ENCODE measurements around the gene RNF157. TPM values are rescaled to one million over a fixed set of nuclear protein-coding genes. Genes with fewer than 3 reads are reported as not detected.

The RNF157 gene
- total RNA-seq: 10 to 100 TPM; 25.4 to 28.0 TPM

DNA sequence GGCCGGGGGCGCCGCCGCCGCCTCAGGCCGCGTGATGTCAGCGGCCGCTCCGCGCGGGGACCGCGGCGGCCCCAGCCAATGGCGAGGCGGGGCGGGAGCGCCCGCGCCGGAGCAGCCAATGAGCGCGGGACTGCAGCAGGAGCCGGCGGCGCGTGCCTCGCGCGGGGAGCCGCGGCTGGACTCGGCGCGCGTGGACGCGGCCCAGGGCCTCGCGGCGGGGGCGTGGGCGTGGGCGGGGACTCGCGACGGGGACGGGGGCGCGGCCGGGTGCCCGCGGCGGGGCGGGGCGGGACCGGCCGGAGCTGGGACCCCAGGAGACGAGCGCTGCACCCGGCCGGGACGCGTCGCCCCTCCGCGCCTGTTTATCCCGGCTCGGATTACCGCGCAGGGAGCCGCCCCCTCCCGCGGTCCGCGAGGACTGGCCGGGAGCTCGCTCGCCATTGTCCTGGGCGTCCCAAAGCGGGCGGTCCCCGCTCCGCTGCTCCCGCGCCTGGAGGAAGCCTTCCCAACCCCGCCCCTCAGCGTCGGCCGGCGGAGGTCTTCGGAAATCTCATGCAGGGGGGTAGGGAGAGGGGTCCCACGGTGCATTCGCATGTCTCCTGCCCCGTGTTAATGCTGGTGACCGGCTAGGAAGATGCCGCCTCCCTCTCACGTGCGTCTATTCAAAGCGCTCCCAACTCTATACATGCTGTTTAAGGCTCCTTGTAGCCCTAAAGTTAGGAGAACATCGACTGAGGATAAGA, at the start of gene RNF157:
Gene RNF157, minus strand, starts transcription at position 33 of the 743 bp plus-strand sequence. CDS start 253 bp downstream, outside the sequence.
- intact Hi-C loops (cut with micrococcal nuclease): no loop called here
- peaks cover 41% of the 10 kb centered on the region for H3K4me1 Mint-ChIP-seq (ENCODE audit: low read depth)
- POLR2A ChIA-PET: interaction anchor here (0.5 to 1.7 kb wide), 6 partner anchors 24 to 185 kb away, joined by 3 to 10 read pairs (median 4); partner anchors contain the start of gene UBALD2

GRCh38 chr17:76281573-76282371, 41.5 kb upstream of the RNF157 start:
- Mint-ChIP-seq H3K36me3 (no peaks in the 10 kb centered on the region), H3K27me3 (no peaks in the 10 kb centered on the region), H3K4me1 (ENCODE audit: low read depth) (peaks cover 4% of the 10 kb centered on the region), H3K9me3 (no peaks in the 10 kb centered on the region), H3K4me3 (no peak overlapping the region), H3K27ac (no peak overlapping the region)
- DNase-seq: no peak
- CTCF ChIA-PET: interaction anchor here (3.9 to 5.8 kb wide), 3 partner anchors 100 to 268 kb away, joined by 35 to 337 read pairs (median 114); no protein-coding TSS in a partner anchor
- POLR2A ChIA-PET: no interaction called here
- intact Hi-C loops (cut with micrococcal nuclease): no loop called here

More for the DNA sequence above, at the start of gene RNF157:
- H3K4me3 Mint-ChIP-seq: peak within 1 kb of the TSS; percentile 77
- peaks cover 2% of the 10 kb centered on the region for H3K36me3 Mint-ChIP-seq
- H3K27me3 Mint-ChIP-seq: no peaks in the 10 kb centered on the region
- CTCF ChIA-PET: interaction anchor here (0.7 to 1.3 kb wide), 3 partner anchors 16 to 56 kb away, joined by 3 to 4 read pairs (median 4); no protein-coding TSS in a partner anchor
- no peaks in the 10 kb centered on the region for H3K9me3 Mint-ChIP-seq
- DNase-seq: peak; percentile 69
- peak within 1 kb of the TSS; percentile 67 for H3K27ac Mint-ChIP-seq

DNA sequence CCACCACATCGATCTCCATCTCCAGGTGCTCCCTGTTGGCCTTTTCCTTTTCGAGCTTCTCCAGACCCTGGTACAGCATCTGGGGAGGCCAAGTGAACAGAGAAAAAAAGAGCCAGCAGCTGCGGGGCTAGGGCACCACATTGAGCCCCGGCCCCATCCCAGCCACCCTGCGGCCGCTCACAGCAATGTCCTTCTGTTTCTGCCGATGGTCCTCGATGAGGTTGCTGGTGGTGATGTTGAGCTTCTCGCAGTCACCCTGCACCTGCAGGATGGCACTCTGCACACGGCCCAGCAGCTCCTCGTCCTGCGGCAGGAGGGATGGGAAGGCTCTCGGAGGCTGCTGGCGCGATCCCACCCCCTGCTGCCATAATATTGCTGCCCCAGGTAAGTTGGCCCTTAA, 40.4 kb upstream of the RNF157 start:
- no peak overlapping the region for H3K4me3 Mint-ChIP-seq
- DNase-seq: no peak
- H3K9me3 Mint-ChIP-seq: no peaks in the 10 kb centered on the region
- ChIA-PET POLR2A (no interaction called here), CTCF (interaction anchor here (0.9 to 5.8 kb wide), 20 partner anchors 13 to 273 kb away, joined by 3 to 337 read pairs (median 12); partner anchors contain the start of genes EXOC7, FOXJ1 and SPHK1)
- intact Hi-C loops (cut with micrococcal nuclease): no loop called here
- no peaks in the 10 kb centered on the region for H3K27me3 Mint-ChIP-seq
- no peaks in the 10 kb centered on the region for H3K36me3 Mint-ChIP-seq
- peaks cover 11% of the 10 kb centered on the region for H3K4me1 Mint-ChIP-seq (ENCODE audit: low read depth)
- no peak overlapping the region for H3K27ac Mint-ChIP-seq

DNA sequence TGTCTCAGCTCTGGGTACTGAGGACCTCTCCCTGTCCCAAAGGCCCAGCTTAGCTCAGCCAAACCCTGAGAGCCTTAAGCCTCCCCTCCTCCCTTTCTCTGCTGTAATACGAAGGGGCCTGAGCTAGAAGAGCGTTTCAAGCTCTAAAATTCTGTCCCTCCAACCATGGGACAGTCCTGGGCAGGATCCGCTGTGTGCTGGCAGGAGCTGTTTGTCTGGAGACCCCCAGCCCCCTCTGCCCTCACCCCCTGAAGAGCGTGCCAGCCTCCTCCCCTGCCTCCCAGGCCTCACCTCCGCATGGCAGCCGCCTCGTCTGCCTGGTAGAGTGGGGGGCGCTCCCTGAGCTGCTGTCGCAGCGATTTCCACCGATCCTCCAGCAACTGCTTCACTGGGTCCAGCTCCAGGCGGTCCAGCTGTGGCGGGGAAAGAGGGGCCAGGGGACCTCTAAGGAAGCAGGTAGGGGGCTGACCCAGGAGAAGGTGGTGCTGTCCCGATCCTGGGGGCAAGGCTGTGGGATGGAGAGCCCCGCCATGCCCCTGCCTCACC, 39.5 kb upstream of the RNF157 start:
- intact Hi-C loops (cut with micrococcal nuclease): loop anchor here (1.0 to 10.0 kb wide), 2 partner anchors 159 to 375 kb away; partner anchors contain the start of gene MRPL38
- no peak overlapping the region for H3K27ac Mint-ChIP-seq
- DNase-seq: no peak
- no peaks in the 10 kb centered on the region for H3K36me3 Mint-ChIP-seq
- H3K4me1 Mint-ChIP-seq (ENCODE audit: low read depth): peaks cover 11% of the 10 kb centered on the region
- no peaks in the 10 kb centered on the region for H3K9me3 Mint-ChIP-seq
- POLR2A ChIA-PET: interaction anchor here (0.7 to 1.7 kb wide), 6 partner anchors 13 to 384 kb away, joined by 3 to 14 read pairs (median 4); no protein-coding TSS in a partner anchor
- CTCF ChIA-PET: interaction anchor here (0.6 to 5.8 kb wide), 71 partner anchors 9 to 384 kb away, joined by 3 to 337 read pairs (median 6); partner anchors contain the start of genes ACOX1, EXOC7, FOXJ1 and PRPSAP1
- no peak overlapping the region for H3K4me3 Mint-ChIP-seq
- no peaks in the 10 kb centered on the region for H3K27me3 Mint-ChIP-seq

- Mint-ChIP-seq H3K4me1 (ENCODE audit: low read depth) (peaks cover 14% of the 10 kb centered on the region), H3K36me3 (no peaks in the 10 kb centered on the region), H3K27me3 (no peaks in the 10 kb centered on the region), H3K27ac (no peak overlapping the region), H3K9me3 (no peaks in the 10 kb centered on the region), H3K4me3 (no peak overlapping the region)
- ChIA-PET CTCF (interaction anchor here (0.6 to 5.8 kb wide), 74 partner anchors 8 to 383 kb away, joined by 3 to 337 read pairs (median 6); partner anchors contain the start of genes ACOX1, EXOC7, FOXJ1 and PRPSAP1), POLR2A (interaction anchor here (0.6 to 1.7 kb wide), 7 partner anchors 12 to 160 kb away, joined by 3 to 14 read pairs (median 3); no protein-coding TSS in a partner anchor)
- DNase-seq: peak; percentile 90
- intact Hi-C loops (cut with micrococcal nuclease): loop anchor here (1.0 to 10.0 kb wide), 2 partner anchors 158 to 374 kb away; partner anchors contain the start of gene MRPL38
Observed at GRCh38 chr17:76278952-76279741, 38.9 kb upstream of the RNF157 start.

DNA sequence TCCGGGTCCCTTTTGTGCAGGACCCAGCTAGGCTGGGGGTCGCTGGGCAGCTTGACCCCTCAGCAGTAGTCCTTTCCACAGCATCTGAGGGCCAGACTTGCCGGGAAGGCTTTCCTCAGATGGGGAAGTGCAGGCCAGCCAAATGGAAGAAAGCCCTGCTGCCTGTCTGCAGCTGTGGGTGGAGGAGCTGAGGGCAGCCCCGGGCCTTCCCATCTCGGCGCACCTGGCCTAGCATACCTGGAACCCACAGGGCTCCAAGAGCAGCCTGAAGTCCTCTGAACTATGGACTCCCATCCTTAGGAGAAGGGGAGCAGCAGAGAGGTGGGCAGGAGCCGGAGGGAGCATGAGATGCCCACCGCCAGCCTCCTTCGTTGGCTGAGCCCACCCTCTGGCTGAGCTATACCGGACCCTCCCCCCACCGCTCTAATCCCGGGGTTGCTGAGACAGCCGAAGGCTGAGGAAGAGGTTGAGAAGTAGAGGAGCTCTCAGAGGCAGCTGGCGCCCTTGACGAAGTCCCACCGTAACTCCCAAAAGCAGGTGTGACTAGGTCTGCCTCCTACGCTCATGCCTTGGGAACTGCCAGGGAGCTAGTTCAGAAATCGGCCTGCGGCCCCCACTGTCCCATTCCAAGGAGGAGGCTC, 38.1 kb upstream of the RNF157 start:
- CTCF ChIA-PET: interaction anchor here (0.9 to 5.8 kb wide), 18 partner anchors 10 to 265 kb away, joined by 3 to 337 read pairs (median 8); no protein-coding TSS in a partner anchor
- no peak for DNase-seq
- intact Hi-C loops (cut with micrococcal nuclease): loop anchor here (10.0 kb wide), 1 partner anchor 374 kb away; the partner anchor contains the start of gene MRPL38
- no peak overlapping the region for H3K27ac Mint-ChIP-seq
- no peak overlapping the region for H3K4me3 Mint-ChIP-seq
- peaks cover 22% of the 10 kb centered on the region for H3K4me1 Mint-ChIP-seq (ENCODE audit: low read depth)
- no peaks in the 10 kb centered on the region for H3K27me3 Mint-ChIP-seq
- H3K36me3 Mint-ChIP-seq: no peaks in the 10 kb centered on the region
- no peaks in the 10 kb centered on the region for H3K9me3 Mint-ChIP-seq
- POLR2A ChIA-PET: interaction anchor here (0.6 to 1.6 kb wide), 4 partner anchors 12 to 98 kb away, joined by 3 to 4 read pairs (median 3); no protein-coding TSS in a partner anchor

DNA sequence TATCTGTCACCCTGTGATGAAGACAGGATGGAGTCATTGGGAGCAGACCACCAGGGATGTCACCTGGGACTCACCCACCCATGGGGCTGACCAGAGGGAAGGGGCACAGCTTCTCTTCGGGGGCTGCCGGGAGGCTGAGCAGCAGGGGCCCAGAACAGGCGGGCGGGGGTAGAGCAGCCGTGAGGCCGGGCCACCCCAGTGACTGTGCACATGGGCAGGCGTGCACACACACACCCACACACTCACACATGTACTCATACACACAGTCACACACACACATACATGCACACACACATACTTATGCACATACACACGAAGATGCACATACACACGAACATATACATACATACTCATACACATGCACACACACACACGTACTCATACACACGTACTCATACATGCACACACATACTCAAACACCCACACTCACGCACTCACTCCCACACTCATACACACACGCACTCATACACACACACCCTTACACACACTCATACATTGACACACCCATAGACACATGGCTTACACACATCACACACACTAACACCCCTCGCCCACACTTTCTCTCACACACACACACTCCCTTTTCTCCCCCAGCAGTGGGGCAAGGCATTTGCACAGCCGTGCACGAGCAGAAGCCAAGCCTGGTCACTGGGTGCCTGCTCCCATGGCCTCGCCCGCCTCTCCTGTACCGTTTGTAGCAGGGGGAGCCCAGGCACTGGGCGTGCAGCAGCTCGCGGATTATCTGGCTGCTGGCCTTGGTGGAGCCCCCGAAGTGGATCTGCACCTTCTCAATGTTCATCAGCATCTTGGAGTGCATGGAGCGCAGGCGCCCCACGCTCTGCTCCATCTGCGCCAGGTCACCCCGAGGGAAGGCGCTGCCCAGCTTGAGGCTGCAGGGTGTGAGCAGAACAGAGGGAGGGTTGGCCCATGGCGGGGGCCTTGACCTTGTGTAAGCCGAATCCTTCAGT, 37.3 kb upstream of the RNF157 start:
- no peaks in the 10 kb centered on the region for H3K9me3 Mint-ChIP-seq
- H3K4me3 Mint-ChIP-seq: no peak overlapping the region
- H3K36me3 Mint-ChIP-seq: no peaks in the 10 kb centered on the region
- intact Hi-C loops (cut with micrococcal nuclease): loop anchor here (10.0 kb wide), 1 partner anchor 373 kb away; the partner anchor contains the start of gene MRPL38
- ChIA-PET POLR2A (no interaction called here), CTCF (interaction anchor here (0.5 to 5.8 kb wide), 11 partner anchors 9 to 381 kb away, joined by 3 to 337 read pairs (median 14); partner anchors contain the start of gene TRIM65)
- peaks cover 30% of the 10 kb centered on the region for H3K4me1 Mint-ChIP-seq (ENCODE audit: low read depth)
- no peak overlapping the region for H3K27ac Mint-ChIP-seq
- no peaks in the 10 kb centered on the region for H3K27me3 Mint-ChIP-seq
- DNase-seq: no peak

- no peak overlapping the region for H3K4me3 Mint-ChIP-seq
Observed at GRCh38 chr17:76276461-76277299, 36.4 kb upstream of the RNF157 start.

GRCh38 chr17:76276069-76276431, 35.8 kb upstream of the RNF157 start:
- POLR2A ChIA-PET: interaction anchor here (1.1 kb wide), 1 partner anchor 150 kb away, joined by 3 read pairs; no protein-coding TSS in a partner anchor

More at GRCh38 chr17:76276461-76277299, 36.4 kb upstream of the RNF157 start:
- peaks cover 3% of the 10 kb centered on the region for H3K36me3 Mint-ChIP-seq
- DNase-seq: peak; percentile 12
- intact Hi-C loops (cut with micrococcal nuclease): loop anchor here (10.0 kb wide), 1 partner anchor 372 kb away; the partner anchor contains the start of gene MRPL38
- ChIA-PET CTCF (interaction anchor here (1.1 to 5.0 kb wide), 3 partner anchors 95 to 156 kb away, joined by 3 to 38 read pairs (median 4); no protein-coding TSS in a partner anchor), POLR2A (no interaction called here)
- no peaks in the 10 kb centered on the region for H3K27me3 Mint-ChIP-seq
- no peaks in the 10 kb centered on the region for H3K9me3 Mint-ChIP-seq
- H3K4me1 Mint-ChIP-seq (ENCODE audit: low read depth): peaks cover 30% of the 10 kb centered on the region
- H3K27ac Mint-ChIP-seq: peak overlapping the region; percentile 26

More at GRCh38 chr17:76276069-76276431, 35.8 kb upstream of the RNF157 start:
- Mint-ChIP-seq H3K27me3 (no peaks in the 10 kb centered on the region), H3K9me3 (no peaks in the 10 kb centered on the region), H3K4me1 (ENCODE audit: low read depth) (peaks cover 36% of the 10 kb centered on the region), H3K4me3 (no peak overlapping the region), H3K36me3 (peaks cover 10% of the 10 kb centered on the region), H3K27ac (peak overlapping the region; percentile 26)
- CTCF ChIA-PET: interaction anchor here (0.6 to 5.0 kb wide), 5 partner anchors 20 to 155 kb away, joined by 3 to 38 read pairs (median 4); no protein-coding TSS in a partner anchor
- DNase-seq: peak; percentile 31
- intact Hi-C loops (cut with micrococcal nuclease): loop anchor here (10.0 kb wide), 1 partner anchor 371 kb away; the partner anchor contains the start of gene MRPL38

Data from activated CD4-positive, alpha-beta memory T cell treated with anti-CD3 and anti-CD28 coated beads for 36 hours (primary cell).